WTC11 (cell line): ENCODE measurements around the gene NCAPH2. TPM values are rescaled to one million over a fixed set of nuclear protein-coding genes. Genes with fewer than 3 reads are reported as not detected.
"Not testable (repeated sequence)": the region's sequence is repeated elsewhere in the genome, so short reads cannot be mapped to it uniquely, and the experiment has no call there.

Source experiments
- ATAC-seq: fragments of 200-7000 bp; cut with Tn5 transposase; 2 replicates; pipeline ENCODE4 v1.10.0; 2021; ENCODE audit warnings: mild to moderate bottlenecking, moderate library complexity
- CTCF ChIA-PET: fragments of 300-600 bp; sonication (Branson Sonifier 250); formaldehyde crosslinking; loops from one replicate; lab custom pipeline; 2021; ENCODE audit warnings: antibody characterized with exemption; lab: Charles Lee
- POLR2A ChIA-PET: fragments of 350-600 bp; sonication (Branson Sonifier 250); formaldehyde crosslinking; loops from one replicate; lab custom pipeline; 2021; ENCODE audit warnings: antibody characterized with exemption; lab: Charles Lee
- DNase-seq: peaks from one replicate; pipeline ENCODE4 v3.0.0; 2021; ENCODE audit warnings: low spot score
- H3K27ac Mint-ChIP-seq: 2 replicates; pipeline ENCODE4 v1.8.0; 2021; ENCODE audit warnings: mixed read lengths
- H3K27me3 Mint-ChIP-seq: 2 replicates; pipeline ENCODE4 v1.8.0; 2021; ENCODE audit warnings: low read depth, mild to moderate bottlenecking, moderate library complexity, mixed read lengths
- H3K36me3 Mint-ChIP-seq: 2 replicates; pipeline ENCODE4 v1.8.0; 2021; ENCODE audit warnings: mixed read lengths
- H3K4me1 Mint-ChIP-seq: 2 replicates; pipeline ENCODE4 v1.8.0; 2022; ENCODE audit warnings: mixed read lengths
- H3K4me3 Mint-ChIP-seq: 2 replicates; pipeline ENCODE4 v1.8.0; 2021; ENCODE audit warnings: mild to moderate bottlenecking, moderate library complexity, mixed read lengths
- H3K9me3 Mint-ChIP-seq: 2 replicates; pipeline ENCODE4 v1.8.0; 2021; ENCODE audit warnings: mixed read lengths
- CREB1 ChIP-seq: sonication (generic); formaldehyde crosslinking; IDR thresholded peaks from 2 replicates; pipeline ENCODE4 v1.8.0; 2023; ENCODE audit warnings: mild to moderate bottlenecking, missing genetic modification reagents
- ESRRA ChIP-seq: sonication (generic); formaldehyde crosslinking; IDR thresholded peaks from 2 replicates; pipeline ENCODE4 v1.8.1; 2022; ENCODE audit warnings: mild to moderate bottlenecking, missing genetic modification reagents, borderline replicate concordance
- GABPB1 ChIP-seq: sonication (generic); formaldehyde crosslinking; IDR thresholded peaks from 2 replicates; pipeline ENCODE4 v1.8.1; 2023; ENCODE audit warnings: mild to moderate bottlenecking, missing genetic modification reagents
- MXD4 ChIP-seq: fragments of 250-450 bp; sonication (Bioruptor Pico); IDR thresholded peaks from 2 replicates; pipeline ENCODE4 v1.8.0; 2021; ENCODE audit warnings: mild to moderate bottlenecking, moderate library complexity, borderline replicate concordance
- NFE2L1 ChIP-seq: sonication (generic); formaldehyde crosslinking; IDR thresholded peaks from 2 replicates; pipeline ENCODE4 v1.8.1; 2023; ENCODE audit warnings: missing genetic modification reagents
- SMAD3 ChIP-seq: sonication (generic); formaldehyde crosslinking; IDR thresholded peaks from 2 replicates; pipeline ENCODE4 v1.8.0; 2022; ENCODE audit warnings: missing genetic modification reagents, mild to moderate bottlenecking, borderline replicate concordance
- ZNF263 ChIP-seq: sonication (generic); formaldehyde crosslinking; IDR thresholded peaks from 2 replicates; pipeline ENCODE4 v1.8.1; 2022; ENCODE audit warnings: low read depth, mild to moderate bottlenecking, moderate library complexity, missing genetic modification reagents
- ZNF423 ChIP-seq: fragments of 250-450 bp; sonication (Bioruptor Pico); IDR thresholded peaks from 2 replicates; pipeline ENCODE4 v2.1.2; 2022; ENCODE audit warnings: mild to moderate bottlenecking, moderate library complexity
- total RNA-seq: library from RNA; stranded (reverse); gene quantifications from 3 replicates; pipeline ENCODE4 v1.2.3, GENCODE V29; 2021
- TF ChIP-seq, protein P1 (sequence below): fragments of 250-450 bp; sonication (Bioruptor Pico); IDR thresholded peaks from 2 replicates; pipeline ENCODE4 v1.9.0; 2021; ENCODE audit warnings: mild to moderate bottlenecking
- TF ChIP-seq, protein P2 (sequence below): sonication (generic); formaldehyde crosslinking; IDR thresholded peaks from 2 replicates; pipeline ENCODE4 v1.8.0; 2022; ENCODE audit warnings: mild to moderate bottlenecking, missing genetic modification reagents
- TF ChIP-seq, protein P3 (sequence below): sonication (generic); formaldehyde crosslinking; IDR thresholded peaks from 2 replicates; pipeline ENCODE4 v1.8.0; 2023; ENCODE audit warnings: mild to moderate bottlenecking, missing genetic modification reagents
- TF ChIP-seq, protein P4 (sequence below): sonication (generic); formaldehyde crosslinking; IDR thresholded peaks from 2 replicates; pipeline ENCODE4 v1.8.1; 2022; ENCODE audit warnings: missing genetic modification reagents, borderline replicate concordance

The NCAPH2 gene
- total RNA-seq, 1 experiment from 2014 or later, result 78.4 TPM

DNA sequence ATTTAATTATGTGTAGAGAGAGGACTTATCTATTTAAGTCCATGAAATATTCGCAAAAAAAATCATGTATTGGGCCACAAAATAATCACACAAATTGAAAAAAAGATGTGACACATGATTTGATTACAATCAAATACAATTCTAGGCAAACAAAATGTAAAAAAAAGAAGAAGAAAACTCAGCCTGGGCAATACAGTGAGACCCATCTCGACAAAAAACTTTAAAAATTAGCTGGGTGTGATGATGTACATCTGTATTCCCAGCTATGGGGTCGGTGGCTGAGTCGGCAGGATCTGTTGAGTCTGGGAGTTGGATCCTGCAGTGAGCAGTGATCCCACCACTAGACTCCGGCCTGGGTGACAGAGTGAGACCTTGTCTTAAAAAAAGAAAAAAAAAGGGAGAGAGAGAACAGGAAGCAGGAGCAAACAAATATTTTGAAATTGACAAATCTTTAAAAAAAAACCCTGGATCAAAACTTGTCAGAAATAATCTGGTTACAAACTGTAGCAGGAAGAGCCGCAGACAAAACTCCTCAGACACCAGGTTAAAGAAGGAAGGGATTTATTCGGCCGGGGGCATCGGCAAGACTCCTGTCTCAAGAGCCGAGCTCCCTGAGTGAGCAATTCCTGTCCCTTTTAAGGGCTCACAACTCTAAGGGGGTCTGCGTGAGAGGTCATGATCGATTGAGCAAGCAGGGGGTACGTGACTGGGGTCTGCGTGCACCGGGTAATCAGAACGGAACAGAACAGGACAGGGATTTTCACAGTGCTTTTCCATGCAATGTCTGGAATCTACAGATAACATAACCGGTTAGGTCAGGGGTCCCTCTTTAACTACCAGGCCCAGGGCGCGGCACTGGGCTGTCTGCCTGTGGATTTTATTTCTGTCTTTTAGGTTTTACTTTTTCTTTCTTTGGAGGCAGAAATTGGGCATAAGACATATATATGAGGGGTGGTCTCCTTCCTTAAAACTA lies 25.1 kb downstream of the NCAPH2 start (continued):
- TF ChIP-seq, protein P1, sequence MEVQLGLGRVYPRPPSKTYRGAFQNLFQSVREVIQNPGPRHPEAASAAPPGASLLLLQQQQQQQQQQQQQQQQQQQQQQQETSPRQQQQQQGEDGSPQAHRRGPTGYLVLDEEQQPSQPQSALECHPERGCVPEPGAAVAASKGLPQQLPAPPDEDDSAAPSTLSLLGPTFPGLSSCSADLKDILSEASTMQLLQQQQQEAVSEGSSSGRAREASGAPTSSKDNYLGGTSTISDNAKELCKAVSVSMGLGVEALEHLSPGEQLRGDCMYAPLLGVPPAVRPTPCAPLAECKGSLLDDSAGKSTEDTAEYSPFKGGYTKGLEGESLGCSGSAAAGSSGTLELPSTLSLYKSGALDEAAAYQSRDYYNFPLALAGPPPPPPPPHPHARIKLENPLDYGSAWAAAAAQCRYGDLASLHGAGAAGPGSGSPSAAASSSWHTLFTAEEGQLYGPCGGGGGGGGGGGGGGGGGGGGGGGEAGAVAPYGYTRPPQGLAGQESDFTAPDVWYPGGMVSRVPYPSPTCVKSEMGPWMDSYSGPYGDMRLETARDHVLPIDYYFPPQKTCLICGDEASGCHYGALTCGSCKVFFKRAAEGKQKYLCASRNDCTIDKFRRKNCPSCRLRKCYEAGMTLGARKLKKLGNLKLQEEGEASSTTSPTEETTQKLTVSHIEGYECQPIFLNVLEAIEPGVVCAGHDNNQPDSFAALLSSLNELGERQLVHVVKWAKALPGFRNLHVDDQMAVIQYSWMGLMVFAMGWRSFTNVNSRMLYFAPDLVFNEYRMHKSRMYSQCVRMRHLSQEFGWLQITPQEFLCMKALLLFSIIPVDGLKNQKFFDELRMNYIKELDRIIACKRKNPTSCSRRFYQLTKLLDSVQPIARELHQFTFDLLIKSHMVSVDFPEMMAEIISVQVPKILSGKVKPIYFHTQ (CRISPR knock-in tag), result no peak
- TF ChIP-seq, protein P2, sequence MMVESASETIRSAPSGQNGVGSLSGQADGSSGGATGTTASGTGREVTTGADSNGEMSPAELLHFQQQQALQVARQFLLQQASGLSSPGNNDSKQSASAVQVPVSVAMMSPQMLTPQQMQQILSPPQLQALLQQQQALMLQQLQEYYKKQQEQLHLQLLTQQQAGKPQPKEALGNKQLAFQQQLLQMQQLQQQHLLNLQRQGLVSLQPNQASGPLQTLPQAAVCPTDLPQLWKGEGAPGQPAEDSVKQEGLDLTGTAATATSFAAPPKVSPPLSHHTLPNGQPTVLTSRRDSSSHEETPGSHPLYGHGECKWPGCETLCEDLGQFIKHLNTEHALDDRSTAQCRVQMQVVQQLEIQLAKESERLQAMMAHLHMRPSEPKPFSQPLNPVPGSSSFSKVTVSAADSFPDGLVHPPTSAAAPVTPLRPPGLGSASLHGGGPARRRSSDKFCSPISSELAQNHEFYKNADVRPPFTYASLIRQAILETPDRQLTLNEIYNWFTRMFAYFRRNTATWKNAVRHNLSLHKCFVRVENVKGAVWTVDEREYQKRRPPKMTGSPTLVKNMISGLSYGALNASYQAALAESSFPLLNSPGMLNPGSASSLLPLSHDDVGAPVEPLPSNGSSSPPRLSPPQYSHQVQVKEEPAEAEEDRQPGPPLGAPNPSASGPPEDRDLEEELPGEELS, result no peak
- TF ChIP-seq ZNF263 (no peak), SMAD3 (CRISPR knock-in tag) (no peak), ZNF423 (CRISPR knock-in tag) (no peak), ESRRA (CRISPR knock-in tag) (no peak), NFE2L1 (CRISPR knock-in tag) (no peak), MXD4 (CRISPR knock-in tag) (no peak), GABPB1 (CRISPR knock-in tag) (no peak), CREB1 (CRISPR knock-in tag) (no peak)
- TF ChIP-seq, protein P3, sequence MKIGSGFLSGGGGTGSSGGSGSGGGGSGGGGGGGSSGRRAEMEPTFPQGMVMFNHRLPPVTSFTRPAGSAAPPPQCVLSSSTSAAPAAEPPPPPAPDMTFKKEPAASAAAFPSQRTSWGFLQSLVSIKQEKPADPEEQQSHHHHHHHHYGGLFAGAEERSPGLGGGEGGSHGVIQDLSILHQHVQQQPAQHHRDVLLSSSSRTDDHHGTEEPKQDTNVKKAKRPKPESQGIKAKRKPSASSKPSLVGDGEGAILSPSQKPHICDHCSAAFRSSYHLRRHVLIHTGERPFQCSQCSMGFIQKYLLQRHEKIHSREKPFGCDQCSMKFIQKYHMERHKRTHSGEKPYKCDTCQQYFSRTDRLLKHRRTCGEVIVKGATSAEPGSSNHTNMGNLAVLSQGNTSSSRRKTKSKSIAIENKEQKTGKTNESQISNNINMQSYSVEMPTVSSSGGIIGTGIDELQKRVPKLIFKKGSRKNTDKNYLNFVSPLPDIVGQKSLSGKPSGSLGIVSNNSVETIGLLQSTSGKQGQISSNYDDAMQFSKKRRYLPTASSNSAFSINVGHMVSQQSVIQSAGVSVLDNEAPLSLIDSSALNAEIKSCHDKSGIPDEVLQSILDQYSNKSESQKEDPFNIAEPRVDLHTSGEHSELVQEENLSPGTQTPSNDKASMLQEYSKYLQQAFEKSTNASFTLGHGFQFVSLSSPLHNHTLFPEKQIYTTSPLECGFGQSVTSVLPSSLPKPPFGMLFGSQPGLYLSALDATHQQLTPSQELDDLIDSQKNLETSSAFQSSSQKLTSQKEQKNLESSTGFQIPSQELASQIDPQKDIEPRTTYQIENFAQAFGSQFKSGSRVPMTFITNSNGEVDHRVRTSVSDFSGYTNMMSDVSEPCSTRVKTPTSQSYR, result no peak
- TF ChIP-seq, protein P4, sequence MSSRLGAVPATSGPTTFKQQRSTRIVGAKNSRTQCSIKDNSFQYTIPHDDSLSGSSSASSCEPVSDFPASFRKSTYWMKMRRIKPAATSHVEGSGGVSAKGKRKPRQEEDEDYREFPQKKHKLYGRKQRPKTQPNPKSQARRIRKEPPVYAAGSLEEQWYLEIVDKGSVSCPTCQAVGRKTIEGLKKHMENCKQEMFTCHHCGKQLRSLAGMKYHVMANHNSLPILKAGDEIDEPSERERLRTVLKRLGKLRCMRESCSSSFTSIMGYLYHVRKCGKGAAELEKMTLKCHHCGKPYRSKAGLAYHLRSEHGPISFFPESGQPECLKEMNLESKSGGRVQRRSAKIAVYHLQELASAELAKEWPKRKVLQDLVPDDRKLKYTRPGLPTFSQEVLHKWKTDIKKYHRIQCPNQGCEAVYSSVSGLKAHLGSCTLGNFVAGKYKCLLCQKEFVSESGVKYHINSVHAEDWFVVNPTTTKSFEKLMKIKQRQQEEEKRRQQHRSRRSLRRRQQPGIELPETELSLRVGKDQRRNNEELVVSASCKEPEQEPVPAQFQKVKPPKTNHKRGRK (CRISPR knock-in tag), result no peak

DNA sequence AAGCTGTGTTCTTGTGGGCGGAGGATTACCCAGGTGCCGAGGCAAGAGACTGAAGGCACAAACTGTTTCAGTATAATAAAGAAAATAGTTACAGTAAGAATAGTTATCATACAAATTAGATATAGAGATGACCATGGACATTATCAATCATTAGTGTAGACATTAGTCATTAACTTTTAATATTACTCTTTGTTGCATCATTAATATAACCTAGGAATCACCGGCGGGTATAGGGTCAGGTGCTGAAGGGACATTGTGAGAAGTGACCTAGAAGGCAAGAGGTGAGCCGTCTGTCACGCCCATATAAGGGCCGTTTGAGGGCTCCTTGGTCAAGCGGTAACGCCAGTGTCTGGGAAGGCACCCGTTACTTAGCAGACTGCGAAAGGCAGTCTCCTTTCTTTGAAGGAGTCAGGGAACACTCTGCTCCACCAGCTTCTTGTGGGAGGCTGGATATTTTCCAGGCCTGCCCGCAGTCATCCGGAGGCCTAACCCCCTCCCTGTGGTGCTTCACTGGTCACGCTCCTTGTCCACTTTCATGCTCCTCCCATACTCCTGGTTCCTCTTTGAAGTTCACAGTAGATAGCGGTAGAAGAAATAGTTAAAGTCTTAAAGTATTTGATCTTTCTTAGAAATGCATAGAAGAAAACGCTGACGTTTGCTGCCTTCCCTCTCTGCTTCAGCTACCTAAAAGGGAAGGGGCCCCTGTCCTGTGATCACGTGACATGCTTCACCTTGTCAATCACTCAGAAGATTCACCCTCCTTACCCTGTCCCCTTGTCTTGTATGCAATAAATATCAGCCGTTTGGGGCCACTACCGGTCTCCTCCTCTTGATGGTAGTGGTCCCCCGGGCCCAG lies 26.1 kb downstream of the NCAPH2 start:
- ATAC-seq, H3K27ac Mint-ChIP-seq, H3K36me3 Mint-ChIP-seq, H3K9me3 Mint-ChIP-seq, H3K4me3 Mint-ChIP-seq, H3K4me1 Mint-ChIP-seq, POLR2A ChIA-PET, DNase-seq: not testable (repeated sequence)
- peaks cover 64% of the 10 kb centered on the region for H3K27me3 Mint-ChIP-seq
- CTCF ChIA-PET, result interaction anchor here (1.6 kb wide), 1 partner anchor 166 kb away, joined by 3 read pairs; no protein-coding TSS in a partner anchor
